ENCODE results near the gene ITGB8. TPM values are rescaled to one million over a fixed set of nuclear protein-coding genes. Genes with fewer than 3 reads are reported as not detected.
A peak's percentile ranks its signal among the peaks of the same experiment; 100 is the strongest.

ITGB8 gene
- total and polyA plus RNA-seq, 8 donors: 5.7 to 14.2 (median 6.8) TPM

- Histone ChIP-seq H3K4me1 (peaks cover 0 to 7% of the 10 kb centered on the region in 2 donors), H3K27ac (no peak overlapping the region), H3K4me3 (no peak overlapping the region), H3K36me3 (no peaks in the 10 kb centered on the region), H3K9me3 (peaks cover 0 to 5% of the 10 kb centered on the region in 2 donors), H3K27me3 (no peaks in the 10 kb centered on the region)
- no peak for TF ChIP-seq CTCF (IDR thresholded peaks at IDR 0.05)
- ATAC-seq (no peak), DNase-seq (no peak)
- intact Hi-C loops (cut with DNase I): no loop called here
Observed at GRCh38 chr7:20441991-20442441, 111.3 kb downstream of the ITGB8 start.

- ATAC-seq (no peak), DNase-seq (peak in 1 of 4 donors; percentile 34)
- H3K4me1 ChIP-seq: peaks cover 0 to 7% of the 10 kb centered on the region in 2 donors
- H3K27me3 ChIP-seq: no peaks in the 10 kb centered on the region
- no peak for TF ChIP-seq CTCF (IDR thresholded peaks at IDR 0.05)
- no peak overlapping the region for H3K27ac ChIP-seq
- no peaks in the 10 kb centered on the region for H3K36me3 ChIP-seq
- peaks cover 0 to 5% of the 10 kb centered on the region in 2 donors for H3K9me3 ChIP-seq
- no peak overlapping the region for H3K4me3 ChIP-seq
- intact Hi-C loops (cut with DNase I): no loop called here
Observed at GRCh38 chr7:20442951-20443350, 112.3 kb downstream of the ITGB8 start.

GRCh38 chr7:20444030-20444800, 113.5 kb downstream of the ITGB8 start:
- no peak for DNase-seq

DNA sequence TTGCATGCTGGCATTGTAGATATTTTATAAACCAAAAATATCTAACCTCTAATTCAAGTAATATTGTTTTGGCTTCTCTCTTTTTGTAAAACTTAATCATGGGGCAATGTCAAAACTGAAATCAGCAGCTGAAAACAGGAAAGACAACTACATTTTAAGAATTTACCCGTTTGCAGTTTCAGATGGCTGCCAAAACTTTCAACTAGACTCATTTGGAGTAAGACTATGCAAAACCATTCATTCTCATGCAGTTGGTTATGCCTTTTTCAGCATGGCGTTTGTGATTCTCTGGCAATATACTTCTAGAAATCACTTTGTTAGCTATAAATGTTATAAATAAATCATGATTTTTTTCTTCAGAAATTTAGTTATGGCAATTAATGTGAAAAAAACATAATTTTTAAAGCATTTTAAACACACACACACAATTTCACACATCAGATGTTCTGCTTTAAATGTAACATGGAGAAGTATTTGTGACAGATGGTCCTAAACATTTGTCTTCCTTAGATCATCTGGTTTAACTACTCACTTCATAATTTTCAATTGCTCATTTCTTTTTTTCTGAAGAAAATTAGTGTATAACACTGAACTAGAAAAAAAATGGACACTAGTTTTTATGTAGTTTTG, 116.4 kb downstream of the ITGB8 start:
- Histone ChIP-seq H3K36me3 (no peaks in the 10 kb centered on the region), H3K27me3 (no peaks in the 10 kb centered on the region), H3K4me1 (no peaks in the 10 kb centered on the region), H3K4me3 (no peak overlapping the region), H3K9me3 (peaks cover 0 to 5% of the 10 kb centered on the region in 2 donors), H3K27ac (no peak overlapping the region)
- no peak for TF ChIP-seq CTCF (IDR thresholded peaks at IDR 0.05)
- DNase-seq (no peak), ATAC-seq (no peak)
- intact Hi-C loops (cut with DNase I): no loop called here

More at GRCh38 chr7:20444030-20444800, 113.5 kb downstream of the ITGB8 start:
- H3K27me3 ChIP-seq: no peaks in the 10 kb centered on the region
- H3K36me3 ChIP-seq: no peaks in the 10 kb centered on the region
- intact Hi-C loops (cut with DNase I): no loop called here
- TF ChIP-seq CTCF (IDR thresholded peaks at IDR 0.05): no peak
- H3K4me3 ChIP-seq: no peak overlapping the region
- no peak for ATAC-seq
- no peak overlapping the region for H3K27ac ChIP-seq
- H3K9me3 ChIP-seq: peaks cover 0 to 5% of the 10 kb centered on the region in 2 donors
- H3K4me1 ChIP-seq: no peaks in the 10 kb centered on the region

DNA sequence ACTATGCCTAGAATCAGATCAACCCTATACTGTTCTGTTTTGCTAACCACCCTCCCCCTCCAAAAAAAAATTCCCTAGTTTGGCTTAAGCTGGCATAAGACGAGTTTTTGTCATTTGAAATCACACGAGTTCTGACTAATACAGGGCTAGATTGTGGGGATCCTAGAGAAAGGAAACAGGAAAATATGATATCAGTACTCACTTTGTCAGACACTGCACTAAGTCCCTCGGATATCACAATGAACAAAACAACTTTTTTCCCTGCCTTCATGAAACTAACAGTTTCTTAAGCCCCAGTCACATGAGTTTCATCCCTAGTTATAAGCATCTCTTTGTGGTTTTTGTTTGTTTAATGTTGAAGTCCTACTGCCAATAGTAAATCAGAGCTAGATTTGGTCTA, 118.5 kb downstream of the ITGB8 start:
- Histone ChIP-seq H3K36me3 (no peaks in the 10 kb centered on the region), H3K9me3 (peaks cover 0 to 5% of the 10 kb centered on the region in 2 donors), H3K4me3 (no peak overlapping the region), H3K27me3 (no peaks in the 10 kb centered on the region), H3K27ac (no peak overlapping the region), H3K4me1 (no peaks in the 10 kb centered on the region)
- no peak for TF ChIP-seq CTCF (IDR thresholded peaks at IDR 0.05)
- DNase-seq (no peak), ATAC-seq (no peak)
- intact Hi-C loops (cut with DNase I): no loop called here

All from left lung (tissue), 10 donors.